HL-60/S4 (cell line): ENCODE measurements around the gene ATP1A3.

Source experiments
- in situ Hi-C: fragments of 300-500 bp; cut with MboI; formaldehyde crosslinking; loops from 2 replicates; pipeline ENCODE4 v1.14.3; 2022; ENCODE audit warnings: low sequenced_read_pairs

Gene ATP1A3

DNA sequence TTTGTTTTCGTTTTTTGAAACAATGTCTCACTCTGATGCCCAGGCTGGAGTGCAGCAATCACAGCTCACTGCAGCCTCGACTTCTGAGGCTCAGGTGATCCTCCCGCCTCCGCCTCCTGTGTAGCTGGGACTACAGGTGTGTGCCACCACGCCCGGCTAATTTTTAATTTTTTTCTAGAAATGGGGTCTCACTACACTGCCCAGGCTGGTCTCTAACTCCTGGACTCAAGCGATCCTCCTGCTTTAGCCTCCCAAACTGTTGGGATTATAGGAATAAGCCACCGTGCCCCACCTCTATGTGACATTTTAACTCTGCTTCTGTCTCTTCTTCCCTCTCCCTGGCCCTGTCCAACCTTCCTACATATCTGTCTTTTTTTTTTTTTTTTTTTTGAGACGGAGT is 5.1 kb downstream of the ATP1A3 start:
- in situ Hi-C loops: no loop called here

DNA sequence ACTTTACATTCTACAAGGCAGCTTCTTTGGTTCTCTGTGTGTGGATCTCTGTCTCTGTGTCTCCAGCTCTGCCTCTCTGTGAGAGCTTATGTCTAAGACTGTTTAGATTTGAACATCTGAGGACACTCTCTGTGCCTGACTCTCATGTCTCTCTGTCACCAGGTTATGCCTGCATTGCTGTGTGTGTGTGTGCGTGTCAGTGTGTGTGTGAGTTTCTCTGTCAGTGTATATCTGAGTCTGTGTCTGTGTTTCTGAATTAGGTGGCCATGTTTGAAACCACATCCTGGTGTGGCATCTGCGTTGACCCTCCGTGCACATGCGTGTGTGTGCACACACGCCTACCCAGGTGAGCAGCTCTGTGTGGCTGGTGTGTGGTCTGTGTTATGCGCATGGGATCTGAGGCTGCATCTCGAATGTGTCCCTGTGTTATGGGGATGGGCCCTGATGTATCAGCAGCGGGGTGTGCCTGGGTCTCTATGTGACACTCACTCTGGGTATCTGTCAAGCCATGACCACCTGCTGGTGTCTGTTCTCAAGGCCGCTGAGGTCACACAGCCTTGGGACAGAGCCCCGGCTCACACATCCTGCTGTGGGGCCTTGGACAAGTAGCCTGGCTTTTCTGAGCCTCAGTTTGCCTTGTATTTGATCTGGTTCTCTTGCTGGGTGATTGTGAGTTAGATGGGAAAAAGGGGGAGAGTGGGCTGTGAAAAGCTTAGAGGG is 6.7 kb downstream of the ATP1A3 start:
- in situ Hi-C loops: no loop called here

DNA sequence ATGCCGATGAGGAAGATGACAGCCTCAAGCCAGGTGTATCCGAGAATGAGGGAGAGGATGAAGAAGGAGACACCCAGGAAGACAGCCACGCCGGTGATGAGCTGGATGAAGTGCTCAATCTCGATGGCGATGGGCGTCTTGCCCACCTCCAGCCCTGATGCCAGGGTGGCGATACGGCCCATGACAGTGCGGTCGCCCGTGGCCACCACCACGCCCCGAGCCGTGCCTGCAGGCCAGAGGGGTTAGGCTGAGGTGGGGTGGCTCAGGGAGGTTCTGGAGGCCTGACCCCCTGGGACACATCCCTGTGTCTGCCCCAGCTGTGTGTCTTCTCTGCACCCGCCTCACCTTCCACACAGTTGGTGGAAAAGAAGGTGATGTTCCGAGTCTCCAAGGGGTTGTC is 9.1 kb downstream of the ATP1A3 start:
- in situ Hi-C loops: no loop called here

DNA sequence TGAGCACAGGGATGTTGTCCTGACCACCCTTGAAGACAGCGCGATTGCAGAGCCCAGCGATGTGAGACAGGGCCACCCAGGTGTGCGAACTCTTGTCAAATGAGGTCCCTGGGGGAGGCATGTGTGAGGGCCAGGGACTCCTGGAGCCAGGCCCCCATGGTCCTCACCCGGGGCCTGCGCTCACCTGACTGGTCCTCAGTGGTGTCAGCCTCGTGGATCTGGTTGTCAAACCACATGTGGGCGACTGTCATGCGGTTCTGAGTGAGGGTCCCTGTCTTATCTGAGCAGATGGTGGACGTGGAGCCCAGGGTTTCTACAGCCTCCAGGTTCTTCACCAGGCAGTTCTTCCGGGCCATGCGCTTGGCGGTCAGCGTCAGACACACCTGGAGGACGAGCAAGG is 12.3 kb downstream of the ATP1A3 start:
- in situ Hi-C loops: no loop called here

DNA sequence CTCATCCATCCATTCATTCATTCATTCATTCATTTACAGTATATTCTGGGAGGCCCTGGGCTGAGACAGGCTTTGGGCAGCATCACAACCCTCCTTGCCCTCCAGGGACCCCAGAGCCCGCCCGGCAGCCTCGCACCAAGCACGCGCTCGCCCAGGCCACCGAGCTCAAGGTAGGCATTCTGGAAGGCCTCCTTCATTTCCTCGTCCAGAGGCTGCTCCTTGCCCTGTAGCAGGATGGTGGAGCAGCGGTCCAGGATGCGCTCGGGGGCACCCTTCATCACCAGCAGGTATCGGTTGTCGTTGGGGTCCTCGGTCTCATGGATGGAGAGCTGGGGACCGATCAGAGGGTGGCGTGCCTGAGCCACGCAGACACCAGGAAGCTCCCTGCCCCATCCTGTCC is 15.6 kb downstream of the ATP1A3 start:
- in situ Hi-C loops: no loop called here

DNA sequence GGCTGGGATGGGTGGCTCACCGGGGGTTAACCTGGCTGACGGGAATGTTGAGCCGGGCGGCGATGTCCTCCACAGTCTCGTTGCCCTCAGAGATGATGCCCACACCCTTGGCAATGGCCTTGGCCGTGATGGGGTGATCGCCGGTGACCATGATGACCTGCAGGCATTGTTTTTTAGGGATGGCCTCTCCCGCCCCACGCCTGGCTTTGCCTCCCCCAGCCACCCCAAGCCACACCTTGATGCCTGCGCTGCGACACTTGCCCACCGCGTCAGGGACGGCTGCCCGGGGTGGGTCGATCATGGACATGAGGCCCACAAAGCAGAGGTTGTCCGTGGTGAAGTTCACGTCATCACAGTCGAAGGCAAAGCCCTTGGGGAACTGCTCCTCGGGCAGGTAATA is 16.1 kb downstream of the ATP1A3 start:
- in situ Hi-C loops: no loop called here

DNA sequence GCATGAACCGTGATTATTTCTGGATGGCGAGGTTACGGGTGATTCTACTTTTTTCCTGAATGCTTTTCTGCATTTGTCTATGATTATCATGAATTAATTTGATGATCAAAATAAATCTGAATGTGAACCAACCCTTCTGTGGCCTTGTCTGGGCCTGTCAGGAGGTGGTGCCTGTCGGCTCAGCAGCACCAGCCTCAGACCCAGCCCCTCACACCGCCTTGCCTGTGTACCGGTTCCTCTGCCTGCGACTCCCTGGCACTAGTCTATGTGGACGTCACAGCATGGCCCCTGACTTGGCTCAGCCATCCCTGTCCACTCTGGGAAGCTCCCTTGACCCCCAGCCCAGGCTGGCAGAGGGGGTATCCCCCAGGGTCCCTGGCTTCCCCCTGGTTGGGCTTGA is 19.4 kb downstream of the ATP1A3 start:
- in situ Hi-C loops: no loop called here

DNA sequence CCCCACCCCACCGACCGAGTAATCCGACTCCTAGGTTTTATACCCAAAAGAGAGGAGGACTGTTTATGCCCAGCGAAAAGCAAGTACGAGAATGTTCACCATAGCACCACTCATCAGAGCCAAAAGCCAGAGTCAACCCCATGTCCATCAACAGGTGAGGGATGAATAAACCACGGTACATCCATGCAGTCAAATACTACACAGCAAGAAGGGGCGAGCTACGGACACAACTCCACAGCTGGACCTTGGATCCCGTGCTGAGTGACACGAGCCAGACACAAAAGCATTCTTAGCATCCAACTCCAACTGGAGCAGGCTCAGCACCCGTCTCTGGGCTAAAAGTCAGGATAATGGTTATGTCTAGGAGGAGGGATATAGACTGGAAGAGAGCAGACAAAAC is 22.7 kb downstream of the ATP1A3 start:
- in situ Hi-C loops: no loop called here

DNA sequence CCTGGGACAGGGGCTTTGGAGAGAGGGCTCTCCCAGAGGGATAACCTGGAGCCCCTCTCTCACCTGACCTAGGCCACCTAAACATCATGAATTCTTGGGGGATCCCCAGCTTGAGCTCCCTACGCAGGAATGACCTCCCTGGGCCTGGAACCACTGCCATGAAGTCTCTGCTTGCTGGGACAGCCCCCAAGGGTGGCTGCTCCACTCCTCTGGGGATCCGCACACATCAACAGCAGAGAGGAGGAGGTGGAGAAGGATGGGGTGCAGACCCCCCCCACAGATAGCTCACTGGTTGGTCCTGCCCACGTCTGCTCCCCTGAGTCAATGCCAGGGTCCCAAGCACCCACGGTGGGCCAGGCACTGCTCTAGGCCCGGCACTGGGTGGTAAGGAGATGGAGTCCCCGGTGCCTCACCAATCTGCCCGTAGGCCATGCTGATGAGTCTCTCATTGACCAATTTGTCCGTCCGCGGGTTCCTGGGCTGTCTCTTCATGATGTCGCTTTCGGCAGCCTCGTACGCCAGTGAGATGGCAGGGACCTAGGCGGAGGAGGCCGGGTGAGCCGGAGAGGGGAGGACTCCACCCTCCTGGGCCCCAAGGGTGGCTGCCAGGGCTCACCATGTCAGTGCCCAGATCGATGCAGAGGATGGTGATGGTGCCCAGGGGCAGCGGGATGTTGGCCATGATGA is 24.1 kb downstream of the ATP1A3 start:
- in situ Hi-C loops: no loop called here

DNA sequence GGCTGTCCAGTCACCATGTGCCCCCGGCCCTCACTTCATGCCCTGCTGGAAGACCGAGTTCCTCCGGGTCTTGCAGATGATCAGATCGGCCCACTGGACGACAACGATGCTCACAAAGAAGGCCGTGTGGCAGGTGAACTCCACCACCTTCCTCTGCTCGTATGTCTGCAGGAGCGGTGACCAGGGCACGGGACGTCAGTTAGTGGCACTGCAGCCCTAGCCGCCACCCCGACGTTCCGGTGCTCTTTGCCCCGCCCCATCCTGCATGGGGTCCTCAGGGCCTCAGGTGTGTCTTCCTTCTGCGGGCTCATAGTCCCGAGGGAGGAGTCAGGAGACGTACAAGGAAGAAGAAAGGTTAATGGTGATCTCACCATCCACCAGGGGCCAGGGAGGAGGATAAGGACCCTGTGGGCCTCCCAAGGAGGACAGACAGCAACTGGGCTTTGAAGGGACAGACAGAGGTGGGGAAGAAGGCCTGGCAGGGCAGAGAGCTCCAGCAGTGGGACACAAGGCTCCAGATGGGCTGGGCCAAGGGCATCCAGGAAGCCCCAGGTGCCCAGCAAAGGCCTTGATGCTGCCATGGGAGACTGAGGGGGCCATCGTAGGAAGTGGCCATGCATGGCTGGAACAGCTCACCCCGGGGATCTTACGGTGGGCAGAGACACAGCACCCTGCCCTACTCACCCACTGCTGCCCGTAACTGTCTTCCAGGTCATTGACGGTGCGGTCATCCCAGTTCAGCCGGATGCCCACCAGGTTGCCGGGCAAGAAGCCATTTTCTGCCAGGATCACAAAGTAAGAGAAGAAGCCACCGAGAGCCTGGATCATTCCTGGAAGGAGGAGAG is 25.1 kb downstream of the ATP1A3 start:
- in situ Hi-C loops: no loop called here

DNA sequence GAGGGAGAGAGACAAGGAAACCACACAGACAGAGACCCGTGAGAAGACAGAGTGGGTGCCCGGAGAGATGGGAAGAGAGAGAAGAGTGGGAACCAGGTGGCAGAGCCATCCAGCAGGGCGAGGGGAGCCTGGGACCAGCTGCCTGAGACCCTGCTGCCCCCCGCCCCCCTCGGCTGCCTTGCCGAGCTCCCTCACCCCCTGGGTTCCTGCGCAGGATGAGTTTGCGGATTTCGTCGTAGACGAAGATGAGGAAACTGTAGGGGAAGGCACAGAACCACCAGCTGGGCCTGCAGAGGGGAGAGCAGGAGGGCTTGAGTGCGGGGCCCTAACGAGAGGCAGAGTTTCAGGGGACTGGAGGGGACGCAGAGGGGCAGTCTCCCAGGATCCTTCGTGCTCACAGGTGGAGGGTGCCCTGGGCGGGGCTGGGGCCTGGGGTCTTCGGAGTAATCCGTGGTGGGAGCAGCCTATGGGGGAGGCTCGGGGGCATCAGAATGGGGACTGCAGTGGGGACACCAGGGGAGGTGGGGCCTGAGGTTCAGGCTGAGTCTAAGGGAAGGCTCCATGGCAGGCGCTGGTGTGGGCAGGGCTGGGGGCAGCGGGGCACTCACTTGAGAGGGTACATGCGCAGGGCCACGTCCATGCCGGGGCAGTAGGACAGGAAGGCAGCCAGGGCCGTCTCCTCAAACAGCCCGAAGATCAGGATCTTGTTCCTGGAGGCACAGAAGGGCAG is 26.8 kb downstream of the ATP1A3 start:
- in situ Hi-C loops: no loop called here

DNA sequence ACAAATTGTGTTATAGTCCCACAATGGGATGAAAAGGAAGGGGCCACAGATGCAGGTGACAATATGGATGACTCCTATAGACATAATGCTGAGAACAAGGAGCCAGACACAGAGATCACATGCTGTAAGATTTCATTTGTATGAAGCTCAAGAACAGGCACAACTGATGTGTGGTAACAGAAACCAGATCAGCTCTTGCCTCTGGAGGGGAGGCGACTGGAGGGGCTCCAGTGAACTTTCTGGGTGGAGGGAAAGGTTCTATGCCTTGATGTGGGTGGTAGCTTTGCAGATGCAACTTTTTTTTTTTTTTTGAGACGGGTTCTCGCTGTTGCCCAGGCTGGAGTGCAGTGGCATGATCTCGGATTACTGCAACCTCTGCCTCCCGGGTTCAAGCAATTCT is 28.9 kb downstream of the ATP1A3 start:
- in situ Hi-C loops: no loop called here

DNA sequence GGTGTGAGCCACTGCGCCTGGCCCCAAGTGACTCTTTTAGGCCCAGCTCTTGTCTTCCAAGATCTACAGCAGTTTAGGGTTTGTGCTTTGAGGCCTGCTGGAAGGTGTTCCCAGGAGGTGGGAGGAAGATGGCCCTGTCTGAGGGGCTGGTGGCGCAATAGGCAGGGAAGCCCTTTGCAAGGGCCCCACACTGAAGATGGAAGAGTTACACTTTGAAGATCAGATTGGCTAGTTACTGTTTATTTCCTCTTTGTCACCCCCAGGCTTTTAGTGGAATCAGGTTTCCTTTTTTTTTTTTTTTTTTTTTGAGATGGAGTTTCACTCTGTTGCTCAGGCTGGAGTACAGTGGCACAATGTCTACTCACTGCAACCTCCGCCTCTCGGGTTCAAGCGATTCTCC is 33.1 kb downstream of the ATP1A3 start:
- in situ Hi-C loops: no loop called here

DNA sequence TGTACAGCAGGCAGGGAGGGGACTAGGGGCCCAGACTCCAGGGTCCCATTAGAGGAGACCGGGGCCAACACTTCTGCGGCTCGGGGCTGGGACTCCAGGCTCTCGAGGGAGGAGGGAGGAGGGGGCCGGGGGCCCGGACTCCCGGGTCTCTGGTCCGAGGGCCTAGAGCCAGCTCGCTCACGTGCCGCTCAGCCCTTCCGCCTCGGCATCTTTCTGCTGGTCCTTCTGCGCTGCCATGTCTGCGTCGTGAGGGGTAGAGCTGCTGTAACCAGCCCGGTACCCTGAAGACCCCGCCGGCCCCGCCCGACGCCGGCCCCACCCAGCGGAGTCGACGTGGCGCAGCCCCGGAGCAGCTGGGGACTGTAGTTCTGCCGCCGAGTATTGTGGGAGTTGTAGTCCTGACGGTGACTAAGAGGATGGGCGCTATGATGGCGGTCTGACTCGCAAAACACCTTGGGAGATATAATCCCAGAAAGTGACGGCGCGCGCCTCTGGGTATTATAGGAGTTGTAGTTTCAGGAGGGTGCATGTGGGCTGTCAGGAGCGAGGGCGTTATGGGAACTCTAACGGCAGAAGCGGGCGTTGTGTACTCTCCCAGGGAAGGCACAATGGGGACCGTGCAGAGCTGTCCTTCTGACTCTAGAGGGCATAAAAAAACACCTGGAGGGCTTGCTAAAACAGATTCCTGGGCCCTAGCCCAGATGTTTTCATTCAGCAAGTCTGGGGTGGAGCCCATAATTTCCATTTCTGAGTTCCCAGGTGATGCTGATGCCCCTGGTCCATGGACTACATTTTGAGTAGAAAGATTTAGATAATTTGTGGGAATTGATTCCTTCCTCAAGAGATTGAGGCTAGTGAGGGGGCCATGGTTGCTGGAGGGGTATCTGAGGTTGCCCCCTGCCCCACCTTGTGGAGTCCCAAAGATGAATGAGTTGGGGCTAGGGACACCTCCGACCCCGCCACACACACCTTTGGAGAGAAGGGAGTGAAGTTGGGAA is 34.7 kb downstream of the ATP1A3 start, which contains the start of gene RABAC1:
Gene RABAC1, minus strand, starts transcription at position 266 of the 998 bp plus-strand sequence. Its CDS starts 29 bp downstream, at position 237.
- in situ Hi-C loops: no loop called here

DNA sequence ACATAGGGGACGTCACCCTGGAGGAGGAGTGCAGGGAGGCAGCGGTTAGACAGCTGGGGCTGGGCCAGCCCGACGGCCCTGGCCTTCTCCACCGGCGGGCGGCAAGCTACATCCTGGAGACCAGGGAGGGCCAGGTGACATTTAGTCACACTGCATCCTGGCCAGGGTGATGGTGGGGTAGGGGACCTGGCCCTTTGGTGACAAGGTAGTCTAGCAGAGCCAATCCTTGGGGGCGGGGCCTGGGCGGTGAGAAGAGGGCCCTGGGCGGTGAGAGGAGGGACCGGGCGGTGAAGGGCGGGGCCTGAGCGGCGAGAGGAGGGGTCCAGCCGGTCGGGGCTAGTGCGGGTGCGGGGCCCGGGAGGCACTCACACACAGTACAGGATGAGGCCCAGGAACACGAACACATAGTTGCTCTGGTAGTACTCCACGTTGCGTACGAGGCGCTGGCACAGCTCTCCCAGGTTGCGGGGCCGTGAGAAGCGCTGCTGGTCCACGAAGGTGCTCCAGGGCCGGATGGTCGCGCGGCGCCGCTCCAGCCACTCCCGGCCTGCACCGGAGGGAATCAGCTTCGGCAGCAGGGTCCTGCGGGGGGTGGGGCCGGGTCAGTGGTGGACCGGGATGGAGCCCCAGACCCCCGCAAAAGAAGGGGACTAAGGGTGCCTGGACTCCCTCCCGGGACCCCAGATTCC is 35.5 kb downstream of the ATP1A3 start:
- in situ Hi-C loops: no loop called here

DNA sequence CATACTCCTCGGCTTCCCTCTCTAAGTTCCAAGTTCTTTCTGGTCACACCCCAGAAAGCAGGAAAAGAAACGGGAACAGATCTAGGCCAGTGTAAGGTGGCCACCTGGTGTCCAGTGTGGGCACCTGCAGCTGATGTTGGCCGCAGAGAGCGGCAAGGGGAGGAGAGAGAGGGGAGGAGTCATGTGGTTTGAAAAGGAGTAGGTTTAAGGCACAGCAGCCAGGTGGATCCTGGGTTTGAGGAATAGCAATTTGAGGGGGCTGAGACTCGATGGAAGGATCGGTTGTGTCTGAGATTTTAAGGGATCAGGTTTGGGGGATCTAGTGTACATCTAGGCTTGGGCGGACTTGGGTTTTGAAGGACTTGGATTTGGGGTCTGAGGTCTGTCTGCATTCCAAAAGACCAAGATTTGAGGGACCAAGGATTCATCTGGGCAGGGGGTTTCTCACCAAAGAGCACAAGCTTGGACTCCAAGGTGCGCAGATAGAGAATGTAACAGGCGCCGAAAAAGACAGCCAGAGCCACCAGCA is 36.1 kb downstream of the ATP1A3 start:
- in situ Hi-C loops: no loop called here

DNA sequence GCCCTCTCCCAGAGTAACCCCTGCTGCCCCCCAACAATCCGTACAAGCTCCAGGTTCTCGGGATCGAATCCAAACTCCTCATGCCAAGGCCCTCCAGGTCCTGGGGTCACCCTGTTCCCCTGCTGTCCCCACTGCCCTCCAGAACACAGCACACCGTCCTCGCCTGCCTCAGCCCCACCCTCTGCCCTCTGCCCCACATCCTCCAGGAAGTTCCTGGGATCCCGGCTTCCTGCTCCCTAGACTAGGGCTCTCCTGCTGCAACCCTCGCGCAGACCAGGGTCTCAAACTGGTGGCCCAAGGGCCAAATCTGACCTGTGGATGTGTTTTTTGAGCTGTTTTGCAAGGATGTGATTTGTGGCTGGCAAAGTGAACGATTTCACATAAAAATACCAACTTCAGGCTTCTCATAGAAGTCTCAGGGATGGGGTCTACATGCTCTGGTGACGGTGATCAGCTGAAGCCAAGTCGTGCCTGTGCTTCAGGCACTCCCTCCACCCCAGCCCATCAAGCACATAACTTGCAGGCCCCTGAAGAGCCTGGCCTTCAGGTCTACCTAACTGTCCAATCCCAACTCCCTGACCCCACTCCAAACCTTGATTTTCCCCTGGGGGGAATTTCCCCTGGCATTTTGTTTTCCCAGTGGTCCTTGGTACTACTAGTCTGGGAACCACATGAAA is 36.7 kb downstream of the ATP1A3 start:
- in situ Hi-C loops: no loop called here

DNA sequence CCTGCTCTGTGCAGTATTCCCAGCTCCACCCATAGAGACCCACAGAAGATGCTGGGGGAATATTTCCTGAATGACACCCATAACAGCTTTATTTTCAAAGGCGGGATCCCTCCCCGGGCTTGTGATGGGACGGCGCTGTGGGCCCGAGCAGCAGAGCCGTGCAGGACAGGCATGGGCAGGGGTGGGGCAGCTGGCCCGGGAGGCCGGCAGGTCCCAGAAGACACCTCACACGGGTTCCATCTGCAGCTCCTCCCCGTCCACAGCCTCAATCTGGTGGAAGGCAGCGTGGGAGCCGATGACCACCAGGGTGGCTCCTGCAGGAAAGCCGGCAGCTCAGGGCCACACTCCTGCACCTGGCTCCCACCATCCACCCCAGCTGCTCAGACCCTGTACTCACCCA is 37.4 kb downstream of the ATP1A3 start:
- in situ Hi-C loops: no loop called here
